ENCODE measurements around the gene GMEB2. TPM values are rescaled to one million over a fixed set of nuclear protein-coding genes. Genes with fewer than 3 reads are reported as not detected.
"Not testable (repeated sequence)": the region's sequence is repeated elsewhere in the genome, so short reads cannot be mapped to it uniquely, and the experiment has no call there.

Gene GMEB2
- total and polyA plus RNA-seq, 2 donors (not counting 1 experiment from before 2014, with no cell fraction given): 6.3 to 10.9 TPM

DNA sequence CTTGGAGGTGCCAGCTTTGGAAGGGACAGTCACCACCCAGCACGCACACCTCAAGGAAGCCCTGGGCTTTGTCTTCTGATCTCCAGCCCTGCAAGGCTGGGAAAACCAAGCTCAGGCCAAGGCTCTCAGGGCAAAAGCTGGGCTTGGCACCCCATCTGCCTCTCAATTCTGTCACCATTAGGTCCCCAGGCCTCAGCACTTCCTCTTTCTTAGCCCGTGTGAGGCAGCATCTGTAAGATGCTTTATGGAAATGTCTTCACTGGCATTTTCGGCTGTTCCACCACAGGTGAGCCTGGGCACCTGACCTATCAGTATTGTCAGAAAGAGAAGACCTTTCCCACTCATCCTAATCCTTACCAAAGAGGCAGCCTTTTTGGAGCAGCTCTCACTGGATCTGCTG is 24.6 kb downstream of the GMEB2 start:
- Histone ChIP-seq H2AFZ (ENCODE audit: low read length) (no peak overlapping the region), H3K27me3 (ENCODE audit: control insufficient read depth, insufficient read depth, low read length) (no peaks in the 10 kb centered on the region), H3K36me3 (ENCODE audit: control insufficient read depth, insufficient read depth, low read length) (peaks cover 16% of the 10 kb centered on the region), H3K9me3 (ENCODE audit: control insufficient read depth, insufficient read depth, low read depth, low read length) (no peaks in the 10 kb centered on the region), H3K4me2 (ENCODE audit: extremely low read depth, insufficient read depth, low read length) (no peak overlapping the region), H3K4me3 (replicated peaks in 1 of 4; ENCODE audit: control extremely low read depth in 1 of 4, insufficient read depth in 1 of 4, low read depth in 3 of 4, low read length in 4 of 4) (no peak overlapping the region), H4K20me1 (ENCODE audit: control insufficient read depth, extremely low read depth, insufficient read depth, low read length) (no peaks in the 10 kb centered on the region), H3K27ac (ENCODE audit: insufficient read depth, low read length) (no peak overlapping the region), H3K9ac (ENCODE audit: insufficient read depth, low read length) (no peak overlapping the region), H3K4me1 (ENCODE audit: control insufficient read depth, extremely low read depth, insufficient read depth, low read length) (no peaks in the 10 kb centered on the region), H3K79me2 (ENCODE audit: control insufficient read depth, insufficient read depth, low read length) (no peaks in the 10 kb centered on the region)
- TF ChIP-seq EZH2 (IDR thresholded peaks at IDR 0.05; ENCODE audit: low read length, missing control alignments): no peak
- TF ChIP-seq, protein P1, sequence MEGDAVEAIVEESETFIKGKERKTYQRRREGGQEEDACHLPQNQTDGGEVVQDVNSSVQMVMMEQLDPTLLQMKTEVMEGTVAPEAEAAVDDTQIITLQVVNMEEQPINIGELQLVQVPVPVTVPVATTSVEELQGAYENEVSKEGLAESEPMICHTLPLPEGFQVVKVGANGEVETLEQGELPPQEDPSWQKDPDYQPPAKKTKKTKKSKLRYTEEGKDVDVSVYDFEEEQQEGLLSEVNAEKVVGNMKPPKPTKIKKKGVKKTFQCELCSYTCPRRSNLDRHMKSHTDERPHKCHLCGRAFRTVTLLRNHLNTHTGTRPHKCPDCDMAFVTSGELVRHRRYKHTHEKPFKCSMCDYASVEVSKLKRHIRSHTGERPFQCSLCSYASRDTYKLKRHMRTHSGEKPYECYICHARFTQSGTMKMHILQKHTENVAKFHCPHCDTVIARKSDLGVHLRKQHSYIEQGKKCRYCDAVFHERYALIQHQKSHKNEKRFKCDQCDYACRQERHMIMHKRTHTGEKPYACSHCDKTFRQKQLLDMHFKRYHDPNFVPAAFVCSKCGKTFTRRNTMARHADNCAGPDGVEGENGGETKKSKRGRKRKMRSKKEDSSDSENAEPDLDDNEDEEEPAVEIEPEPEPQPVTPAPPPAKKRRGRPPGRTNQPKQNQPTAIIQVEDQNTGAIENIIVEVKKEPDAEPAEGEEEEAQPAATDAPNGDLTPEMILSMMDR (conservative IDR thresholded peaks at IDR 0.05 in 1 of 2, IDR thresholded peaks at IDR 0.05 in 1 of 2; ENCODE audit: low read depth in 1 of 2, low read length in 2 of 2): no peak
- no peak for DNase-seq (ENCODE audit: low read depth in 2 of 2)

DNA sequence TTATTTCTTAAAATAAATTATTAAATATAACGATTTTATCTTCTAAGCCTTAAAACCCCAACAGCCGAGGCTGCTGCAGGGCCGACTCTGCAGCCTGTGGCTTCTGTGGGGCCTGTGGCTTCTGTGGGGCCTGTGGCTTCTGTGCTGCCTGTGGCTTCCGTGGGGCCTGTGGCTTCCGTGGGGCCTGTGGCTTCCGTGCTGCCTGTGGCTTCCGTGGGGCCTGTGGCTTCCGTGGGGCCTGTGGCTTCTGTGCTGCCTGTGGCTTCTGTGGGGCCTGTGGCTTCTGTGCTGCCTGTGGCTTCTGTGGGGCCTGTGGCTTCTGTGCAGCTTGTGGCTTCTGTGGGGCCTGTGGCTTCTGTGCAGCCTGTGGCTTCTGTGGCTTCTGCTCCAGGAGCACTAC is 25.2 kb downstream of the GMEB2 start:
- peaks cover 16% of the 10 kb centered on the region for H3K36me3 ChIP-seq (ENCODE audit: control insufficient read depth, insufficient read depth, low read length)
- not testable (repeated sequence) for H3K27me3 ChIP-seq (ENCODE audit: control insufficient read depth, insufficient read depth, low read length); H3K4me2 ChIP-seq (ENCODE audit: extremely low read depth, insufficient read depth, low read length); H3K9ac ChIP-seq (ENCODE audit: insufficient read depth, low read length); H2AFZ ChIP-seq (ENCODE audit: low read length); H3K9me3 ChIP-seq (ENCODE audit: control insufficient read depth, insufficient read depth, low read depth, low read length); H3K4me1 ChIP-seq (ENCODE audit: control insufficient read depth, extremely low read depth, insufficient read depth, low read length); H3K79me2 ChIP-seq (ENCODE audit: control insufficient read depth, insufficient read depth, low read length); H4K20me1 ChIP-seq (ENCODE audit: control insufficient read depth, extremely low read depth, insufficient read depth, low read length); H3K27ac ChIP-seq (ENCODE audit: insufficient read depth, low read length); H3K4me3 ChIP-seq (replicated peaks in 1 of 4; ENCODE audit: control extremely low read depth in 1 of 4, insufficient read depth in 1 of 4, low read depth in 3 of 4, low read length in 4 of 4); DNase-seq (ENCODE audit: low read depth in 2 of 2)

DNA sequence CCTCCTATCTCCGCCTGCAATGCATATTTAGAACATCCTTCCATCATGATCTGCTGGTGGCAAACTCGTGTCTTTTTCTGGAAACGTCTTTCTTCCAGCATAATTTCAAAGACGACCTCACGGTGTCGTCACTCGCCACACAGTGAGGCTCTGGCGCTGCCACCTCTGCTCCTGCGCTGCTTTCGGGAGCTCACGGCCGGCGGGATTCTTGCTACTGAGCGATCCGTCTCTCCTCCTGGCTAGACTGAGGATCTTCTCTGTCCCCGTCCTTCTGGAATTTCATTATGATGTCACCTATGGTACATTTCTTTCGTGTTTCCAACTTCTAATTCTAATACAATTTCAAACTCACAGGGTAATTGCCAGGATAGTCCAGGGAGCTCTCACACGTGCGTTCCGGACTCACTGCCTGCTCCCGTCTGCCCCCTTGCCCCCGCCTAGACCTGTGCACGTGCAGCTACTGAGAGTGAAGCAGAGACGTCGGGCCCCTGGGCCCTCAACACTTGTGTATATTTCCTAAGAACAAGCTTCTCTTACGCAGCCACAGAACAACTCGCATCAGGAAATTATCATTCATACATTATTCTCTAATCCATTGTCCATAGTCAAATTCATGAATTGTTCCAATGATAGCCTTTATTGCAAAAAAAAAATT is 27.4 kb downstream of the GMEB2 start:
- no peak overlapping the region for H3K4me3 ChIP-seq (replicated peaks in 1 of 4; ENCODE audit: control extremely low read depth in 1 of 4, insufficient read depth in 1 of 4, low read depth in 3 of 4, low read length in 4 of 4)
- H3K79me2 ChIP-seq (ENCODE audit: control insufficient read depth, insufficient read depth, low read length): no peaks in the 10 kb centered on the region
- H3K4me2 ChIP-seq (ENCODE audit: extremely low read depth, insufficient read depth, low read length): no peak overlapping the region
- no peak overlapping the region for H2AFZ ChIP-seq (ENCODE audit: low read length)
- H3K36me3 ChIP-seq (ENCODE audit: control insufficient read depth, insufficient read depth, low read length): peaks cover 20% of the 10 kb centered on the region
- no peak for TF ChIP-seq EZH2 (IDR thresholded peaks at IDR 0.05; ENCODE audit: low read length, missing control alignments)
- TF ChIP-seq, protein P1 (conservative IDR thresholded peaks at IDR 0.05 in 1 of 2, IDR thresholded peaks at IDR 0.05 in 1 of 2; ENCODE audit: low read depth in 1 of 2, low read length in 2 of 2): no peak
- H3K4me1 ChIP-seq (ENCODE audit: control insufficient read depth, extremely low read depth, insufficient read depth, low read length): peaks cover under 1% of the 10 kb centered on the region
- no peaks in the 10 kb centered on the region for H3K9me3 ChIP-seq (ENCODE audit: control insufficient read depth, insufficient read depth, low read depth, low read length)
- H3K27ac ChIP-seq (ENCODE audit: insufficient read depth, low read length): no peak overlapping the region
- H4K20me1 ChIP-seq (ENCODE audit: control insufficient read depth, extremely low read depth, insufficient read depth, low read length): no peaks in the 10 kb centered on the region
- DNase-seq (ENCODE audit: low read depth in 2 of 2): no peak
- H3K27me3 ChIP-seq (ENCODE audit: control insufficient read depth, insufficient read depth, low read length): no peaks in the 10 kb centered on the region
- no peak overlapping the region for H3K9ac ChIP-seq (ENCODE audit: insufficient read depth, low read length)
